GM19023 (cell line): Measurements from ENCODE around the gene VSTM2B.
"Not testable (repeated sequence)": the region's sequence is repeated elsewhere in the genome, so short reads cannot be mapped to it uniquely, and the experiment has no call there.

Source experiments
- ATAC-seq: cut with Tn5 transposase; IDR thresholded peaks from one replicate; pipeline ENCODE4 v1.9.1; 2021; ENCODE audit warnings: mild to moderate bottlenecking, moderate library complexity; ENCODE audit not compliant: unreplicated experiment

The VSTM2B gene

DNA sequence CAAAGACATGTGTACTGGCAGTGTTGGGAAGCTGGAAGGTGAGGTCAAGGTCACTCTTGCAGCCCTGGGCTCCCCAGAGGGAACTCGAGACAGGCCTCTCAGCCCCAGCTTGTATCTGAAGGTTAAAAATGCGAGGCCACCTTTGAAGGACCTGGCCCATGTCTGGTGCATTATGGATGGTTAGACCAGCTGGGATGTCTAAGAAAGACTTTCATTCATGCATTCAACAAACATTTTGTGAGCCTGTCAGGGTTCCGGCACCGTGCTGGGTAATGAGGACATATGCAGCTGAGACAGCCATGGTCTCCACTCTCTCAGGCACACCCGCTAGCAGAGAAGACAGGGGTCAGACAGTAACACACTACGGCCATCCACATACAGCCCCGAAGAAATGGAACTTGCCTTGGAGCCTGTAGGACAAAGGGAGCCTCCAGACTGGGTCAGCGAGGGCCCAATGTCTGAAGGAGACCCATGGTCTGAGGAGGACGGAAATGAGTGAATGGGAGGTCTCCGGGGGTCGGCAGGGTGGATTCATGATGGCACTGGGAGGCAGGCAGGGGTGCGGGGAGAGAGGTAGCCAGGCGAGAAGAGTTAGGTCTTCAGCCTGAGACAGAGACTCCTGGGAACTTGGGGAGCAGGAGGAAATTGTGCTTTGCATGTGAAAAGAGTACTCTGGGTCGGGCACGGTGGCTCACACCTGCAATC lies 19.0 kb downstream of the VSTM2B start:
- ATAC-seq = no peak

DNA sequence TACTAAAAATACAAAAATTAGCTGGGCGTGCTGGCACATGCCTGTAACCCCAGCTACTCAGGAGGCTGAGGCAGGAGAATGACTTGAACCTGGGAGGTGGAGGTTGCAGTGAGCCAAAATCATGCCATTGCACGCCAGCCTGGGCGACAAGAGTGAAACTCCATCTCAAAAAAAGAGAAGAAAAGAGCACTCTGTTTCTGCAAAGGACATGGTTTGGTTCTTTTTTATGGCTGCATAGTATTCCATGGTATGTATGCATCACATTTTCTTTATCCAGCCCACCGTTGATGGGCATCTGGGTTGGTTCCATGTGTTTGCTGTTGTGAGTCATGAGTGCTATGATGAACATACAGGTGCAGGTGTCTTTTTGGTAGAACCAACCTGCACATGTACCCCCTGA lies 19.7 kb downstream of the VSTM2B start:
- ATAC-seq = not testable (repeated sequence)

GRCh38 chr19:29545866-29546582 lies 20.2 kb downstream of the VSTM2B start:
- ATAC-seq = no peak

DNA sequence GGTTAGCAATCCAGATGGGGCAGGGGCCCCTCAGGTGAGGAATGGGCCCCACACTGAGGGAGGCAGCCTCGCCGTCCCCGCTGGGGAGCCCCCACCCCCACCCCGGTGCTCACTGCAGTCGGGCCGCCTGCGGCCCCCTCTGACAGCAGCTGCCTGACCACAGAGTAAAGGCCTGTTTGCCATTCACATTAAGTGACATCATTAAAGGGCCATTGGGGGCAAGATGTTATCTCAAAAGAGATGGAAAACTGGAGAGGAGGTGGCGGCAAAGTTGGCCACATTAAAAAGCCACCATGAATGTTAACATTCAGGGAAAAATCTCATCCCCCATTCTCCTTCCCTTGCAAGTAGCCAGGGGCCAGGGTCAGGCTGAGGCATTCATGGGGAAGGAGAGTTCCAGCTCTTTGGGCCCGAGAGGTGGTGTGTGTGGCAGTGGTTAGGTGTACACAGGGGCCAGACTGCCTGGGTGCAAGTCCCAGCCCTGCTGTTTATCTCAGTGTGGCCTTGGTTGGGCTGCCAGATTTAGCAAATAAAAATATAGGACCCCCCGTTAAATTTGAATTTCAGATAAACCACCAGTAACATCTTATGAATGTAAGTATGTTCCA lies 20.9 kb downstream of the VSTM2B start:
- no peak for ATAC-seq

DNA sequence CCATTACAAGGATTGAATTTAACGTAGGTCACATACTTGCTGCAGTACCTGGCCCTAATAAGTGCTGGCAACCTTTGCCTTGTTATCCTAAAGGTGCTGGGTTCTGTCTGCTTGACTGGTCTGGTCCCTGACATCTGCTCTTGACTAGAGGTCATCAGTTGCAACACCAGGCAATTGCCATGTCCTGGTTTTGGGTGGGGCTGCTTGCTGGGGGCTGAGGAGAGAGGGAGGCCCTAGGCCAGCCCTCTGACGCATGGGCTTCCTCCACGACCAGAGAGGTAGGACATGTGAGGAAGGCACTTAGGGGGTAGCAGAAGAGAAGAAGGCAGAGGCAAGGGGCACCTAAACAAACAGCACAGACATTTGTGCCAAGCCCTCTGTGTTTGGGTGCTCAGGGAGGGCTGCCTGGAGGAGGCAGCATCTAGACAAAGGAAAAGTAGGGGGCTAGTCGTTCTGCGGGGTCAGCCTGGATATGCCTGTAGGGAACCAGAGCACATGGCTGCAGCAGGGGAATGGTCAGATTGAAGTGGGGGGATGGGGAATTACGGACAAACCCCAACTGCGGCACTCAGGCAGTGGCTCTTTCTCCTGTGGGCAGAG lies 21.7 kb downstream of the VSTM2B start:
- ATAC-seq = no peak

GRCh38 chr19:29547981-29548380 lies 22.2 kb downstream of the VSTM2B start:
- ATAC-seq = no peak

DNA sequence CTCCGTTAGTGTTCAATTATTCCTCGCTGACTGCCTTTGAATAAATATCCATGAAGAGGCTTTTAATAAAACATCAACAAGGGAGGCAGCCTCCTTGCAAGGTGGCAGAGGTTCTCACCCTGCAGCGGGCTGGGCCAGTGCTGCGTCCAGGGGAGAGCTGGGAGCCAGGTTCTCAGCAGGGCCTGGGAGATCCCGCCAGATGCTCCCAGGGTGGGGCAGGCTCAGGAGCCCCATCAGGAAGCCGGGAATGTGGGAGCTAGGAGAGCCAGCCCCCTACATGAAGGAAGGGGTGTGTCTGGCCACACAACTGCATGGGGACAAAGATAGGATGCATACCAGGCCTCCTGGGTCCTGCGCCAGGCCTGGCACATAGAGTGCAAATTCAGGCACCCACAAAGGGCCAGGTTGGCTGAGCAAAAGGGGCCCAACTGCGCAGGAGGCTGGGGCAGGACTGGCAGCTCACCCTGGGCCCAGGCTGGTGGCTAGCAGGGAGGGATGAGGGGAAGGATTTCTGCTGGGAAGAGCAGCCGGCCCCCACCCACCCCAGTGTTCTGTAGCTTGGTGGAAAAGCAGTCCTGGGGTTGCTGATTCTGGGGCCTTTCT lies 22.8 kb downstream of the VSTM2B start:
- ATAC-seq = no peak

DNA sequence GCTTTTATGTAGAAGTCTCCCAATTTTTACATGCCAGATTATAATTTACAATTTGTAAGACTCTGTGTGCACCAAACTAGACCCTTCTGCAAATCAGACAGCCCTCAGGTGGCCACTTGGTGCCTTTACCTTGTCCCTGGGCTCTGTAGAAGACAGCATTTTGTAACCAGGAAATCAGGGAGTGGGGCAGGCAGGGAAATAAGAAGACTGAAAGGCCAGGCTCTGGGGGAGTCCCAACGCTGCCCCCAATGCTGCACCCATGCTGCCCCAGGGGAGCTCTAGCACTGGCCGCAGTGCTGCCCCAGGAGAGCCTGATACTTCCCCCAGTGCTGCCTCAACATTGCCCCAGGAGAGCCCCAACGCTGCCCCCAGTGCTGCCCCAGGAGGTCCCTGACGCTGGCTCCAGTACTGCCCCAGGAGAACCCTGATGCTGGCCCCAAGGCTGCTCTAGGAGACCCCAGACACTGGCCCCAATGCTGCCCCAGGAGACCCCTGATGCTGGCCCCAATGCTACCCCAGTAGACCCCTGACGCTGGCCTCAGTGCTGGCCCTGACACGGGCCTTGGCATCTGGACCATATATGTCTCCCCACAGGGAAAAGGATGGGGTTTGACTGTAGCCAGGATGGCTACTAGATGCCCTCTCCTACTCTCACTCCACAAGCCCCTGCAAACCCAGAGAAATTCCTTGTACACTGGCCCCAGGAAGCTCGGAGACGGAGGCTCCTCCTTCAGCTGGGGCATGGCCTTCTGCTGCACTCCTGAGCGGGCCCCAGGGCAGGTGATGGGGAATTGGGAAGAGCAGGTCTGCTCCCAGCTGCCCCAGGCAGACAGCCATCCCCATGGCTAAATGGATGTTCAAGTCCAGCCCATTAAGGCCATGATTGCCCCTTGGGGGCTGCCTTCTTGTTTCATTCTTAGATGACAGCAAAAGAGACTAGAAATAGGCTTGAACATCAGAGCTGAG lies 23.6 kb downstream of the VSTM2B start:
- no peak for ATAC-seq

- ATAC-seq = no peak
Measured at GRCh38 chr19:29550896-29551295, 25.1 kb downstream of the VSTM2B start.

DNA sequence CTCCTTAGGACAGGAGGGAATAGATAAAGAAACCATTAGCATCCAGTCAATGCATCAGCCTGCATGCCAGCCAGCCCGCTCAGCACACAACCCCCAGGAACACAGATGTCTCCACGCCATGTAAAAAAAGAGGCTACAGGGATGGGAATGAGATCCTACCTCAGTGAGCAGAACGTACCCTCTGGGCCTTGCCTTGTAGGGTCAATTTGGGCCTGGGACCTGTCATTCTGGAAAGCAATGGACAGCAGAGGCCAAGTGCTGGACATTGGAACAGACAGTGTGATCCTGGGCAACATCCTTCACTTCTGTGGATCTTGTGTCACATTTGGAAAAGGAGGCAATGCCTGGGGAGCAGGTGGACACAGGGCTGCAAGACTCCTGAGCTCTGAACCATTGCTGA lies 26.0 kb downstream of the VSTM2B start:
- ATAC-seq = no peak

DNA sequence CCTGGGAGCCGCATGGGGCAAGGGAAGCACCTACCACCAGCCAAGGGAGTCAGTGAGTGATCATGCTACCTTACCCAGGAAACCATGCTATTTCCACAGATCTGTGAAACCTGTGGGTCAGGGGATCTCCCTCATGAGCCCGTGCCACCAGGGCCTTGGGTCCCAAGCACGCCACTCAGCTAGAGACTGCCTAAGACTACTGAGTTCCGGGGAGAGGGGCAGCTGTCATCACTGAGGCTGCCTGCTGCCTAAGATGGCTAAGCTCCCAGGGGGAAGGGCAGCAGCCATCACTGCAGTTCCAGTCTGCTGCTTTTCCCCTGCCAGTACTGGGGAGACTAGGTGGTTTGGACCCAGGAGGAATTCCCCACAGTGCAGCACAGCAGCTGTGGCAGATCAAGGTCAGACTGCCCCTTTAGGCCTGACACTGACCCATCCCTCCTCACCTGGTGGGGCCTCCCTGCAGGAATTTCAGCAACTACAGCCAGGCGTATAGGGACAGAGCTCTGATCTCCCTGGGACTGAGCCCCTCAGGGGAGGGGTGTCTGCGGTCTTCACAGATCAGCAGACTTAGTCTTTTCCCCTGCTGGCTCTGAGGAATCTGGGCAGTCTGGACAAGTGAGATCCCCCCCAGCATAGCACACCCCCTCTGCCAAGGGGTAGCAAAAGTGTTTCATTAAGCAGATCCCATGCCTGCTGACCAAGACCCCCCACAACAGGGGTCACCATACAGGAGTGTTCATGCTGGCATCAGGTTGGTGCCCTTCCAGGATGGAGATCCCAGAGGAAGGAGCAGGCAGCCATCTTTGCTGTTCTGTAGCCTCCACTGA lies 26.9 kb downstream of the VSTM2B start:
- ATAC-seq = no peak

DNA sequence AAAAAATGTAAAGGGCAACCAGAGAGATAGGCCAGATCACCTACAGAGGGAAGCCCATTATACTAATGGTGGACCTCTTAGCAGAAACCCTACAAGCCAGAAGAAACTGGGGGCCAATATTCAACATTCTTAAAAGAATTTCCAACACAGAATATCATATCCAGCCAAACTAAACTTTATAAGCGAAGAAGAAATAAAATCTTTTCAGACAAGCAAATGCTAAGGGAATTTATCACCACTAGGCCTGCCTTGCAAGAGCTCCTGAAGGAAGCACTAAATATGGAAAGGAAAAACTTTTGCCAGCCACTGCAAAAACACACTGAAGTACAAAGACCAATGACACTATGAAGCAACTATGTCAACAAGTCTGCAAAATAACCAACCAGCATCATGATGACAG lies 28.4 kb downstream of the VSTM2B start:
- no peak for ATAC-seq

GRCh38 chr19:29559110-29559509 lies 33.3 kb downstream of the VSTM2B start:
- ATAC-seq = not testable (repeated sequence)

GRCh38 chr19:29559743-29560142 lies 33.9 kb downstream of the VSTM2B start:
- no peak for ATAC-seq

GRCh38 chr19:29560313-29561075 lies 34.7 kb downstream of the VSTM2B start:
- no peak for ATAC-seq

DNA sequence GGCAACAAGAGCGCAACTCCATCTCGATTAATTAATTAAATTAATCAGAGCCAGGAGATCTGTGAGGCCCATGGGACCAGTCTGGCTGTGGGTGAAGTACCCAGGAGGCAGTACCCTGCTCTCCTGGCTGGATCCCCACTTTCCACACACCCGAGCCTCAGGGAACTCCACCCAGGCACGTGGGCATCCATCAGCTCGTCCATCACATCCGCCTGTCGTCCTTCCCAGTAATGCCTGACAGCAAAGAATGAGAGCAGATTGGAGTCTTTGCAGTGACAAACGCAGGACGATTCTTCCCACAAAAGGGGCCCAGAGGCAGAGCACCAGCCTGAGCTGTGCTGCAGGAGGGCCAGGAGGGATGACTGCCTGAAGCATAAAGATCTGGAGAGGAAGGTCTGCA lies 35.8 kb downstream of the VSTM2B start:
- ATAC-seq = no peak

DNA sequence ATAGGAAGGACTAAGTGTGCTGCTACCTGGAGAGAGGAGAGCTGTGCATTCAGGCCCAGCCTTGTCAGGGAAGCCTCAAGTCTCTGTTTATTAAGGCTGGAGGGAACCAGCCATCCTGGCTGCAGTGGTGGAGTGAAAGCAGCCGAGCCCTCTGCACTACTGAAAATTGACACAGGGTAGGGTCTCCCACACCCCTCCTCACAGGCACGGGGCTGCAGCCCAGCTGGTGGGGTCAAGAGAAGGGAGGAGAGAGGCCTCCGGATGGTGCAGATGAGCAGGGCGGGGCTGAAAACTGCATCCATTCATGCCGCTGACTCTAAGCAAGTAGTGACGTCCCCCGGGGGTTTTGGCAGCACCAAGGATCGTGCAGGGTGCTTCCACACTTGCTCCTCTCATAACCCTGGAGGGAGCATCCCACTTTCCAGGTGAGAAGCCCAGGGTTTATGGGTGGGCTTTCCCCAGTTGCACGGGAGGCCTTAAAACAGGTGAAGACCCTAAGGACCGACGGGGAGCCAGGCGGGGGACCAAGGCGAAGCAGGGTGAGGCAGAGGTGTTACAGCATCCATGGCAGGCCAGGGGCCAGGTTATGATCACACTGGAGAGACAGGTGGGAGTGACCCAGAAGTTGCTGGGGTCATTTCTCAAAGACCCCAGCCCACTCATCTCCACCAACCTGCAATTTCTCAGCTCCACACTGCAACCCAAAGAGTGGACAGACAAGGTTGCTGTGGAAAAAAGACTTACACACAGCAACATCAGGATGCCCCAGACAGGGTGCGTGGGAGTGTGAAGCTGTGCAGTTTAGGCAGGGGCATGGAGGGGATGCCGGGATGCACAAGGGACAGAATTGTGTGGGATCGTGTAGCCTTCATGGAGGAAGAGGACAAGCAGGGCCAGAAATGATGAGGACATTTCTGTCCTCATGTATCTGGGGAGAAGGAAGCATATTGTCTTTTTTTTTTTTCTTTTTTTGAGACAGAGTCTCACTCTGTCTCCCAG lies 36.8 kb downstream of the VSTM2B start:
- ATAC-seq = no peak
